KMS-11 (cell line): ENCODE measurements around the gene EFCAB11.

Experiments used
- H2AFZ ChIP-seq: fragments of 200-600 bp; sonication (generic); 2 replicates; pipeline ENCODE4 v1.6.1; 2016; ENCODE audit warnings: antibody characterized with exemption, mixed run types, low read depth
- H3K27ac ChIP-seq: fragments of 200-600 bp; sonication (generic); 2 replicates; pipeline ENCODE4 v1.6.1; 2016; ENCODE audit warnings: mild to moderate bottlenecking, mixed run types
- H3K27me3 ChIP-seq: fragments of 200-600 bp; sonication (generic); 2 replicates; pipeline ENCODE4 v1.6.1; 2017; ENCODE audit warnings: mild to moderate bottlenecking, low read depth, mixed run types, moderate library complexity; ENCODE audit not compliant: insufficient read depth
- H3K36me3 ChIP-seq: fragments of 200-600 bp; sonication (generic); 2 replicates; pipeline ENCODE4 v1.6.1; 2017; ENCODE audit warnings: mild to moderate bottlenecking, mixed run types; ENCODE audit not compliant: insufficient read depth
- H3K4me1 ChIP-seq: fragments of 200-600 bp; sonication (generic); 2 replicates; pipeline ENCODE4 v1.6.1; 2016; ENCODE audit warnings: mild to moderate bottlenecking, low read depth, mixed run types; ENCODE audit not compliant: poor library complexity, severe bottlenecking
- H3K4me2 ChIP-seq: fragments of 200-600 bp; sonication (generic); 2 replicates; pipeline ENCODE4 v1.7.0; 2016; ENCODE audit warnings: mild to moderate bottlenecking, mixed run types
- H3K4me3 ChIP-seq: fragments of 200-600 bp; sonication (generic); IDR thresholded peaks from 2 replicates; pipeline ENCODE4 v1.6.1; 2017; ENCODE audit warnings: low read depth, low read length, mixed read lengths; ENCODE audit not compliant: insufficient read depth
- H3K79me2 ChIP-seq: fragments of 200-600 bp; sonication (generic); 2 replicates; pipeline ENCODE4 v1.6.1; 2016; ENCODE audit warnings: low read depth, mixed run types; ENCODE audit not compliant: insufficient read depth
- H3K9ac ChIP-seq: fragments of 200-600 bp; sonication (generic); 2 replicates; pipeline ENCODE4 v1.6.1; 2016; ENCODE audit warnings: mild to moderate bottlenecking, mixed run types
- H4K20me1 ChIP-seq: fragments of 200-600 bp; sonication (generic); 2 replicates; pipeline ENCODE4 v1.6.1; 2016; ENCODE audit warnings: mild to moderate bottlenecking, mixed run types; ENCODE audit not compliant: insufficient read depth
- TF ChIP-seq, protein P1 (sequence below): fragments of 200-600 bp; sonication (generic); conservative IDR thresholded peaks from 2 replicates; pipeline ENCODE4 v1.6.1; 2017; ENCODE audit warnings: low read depth, mild to moderate bottlenecking, antibody characterized with exemption, low read length, moderate library complexity, mixed read lengths

Gene EFCAB11

DNA sequence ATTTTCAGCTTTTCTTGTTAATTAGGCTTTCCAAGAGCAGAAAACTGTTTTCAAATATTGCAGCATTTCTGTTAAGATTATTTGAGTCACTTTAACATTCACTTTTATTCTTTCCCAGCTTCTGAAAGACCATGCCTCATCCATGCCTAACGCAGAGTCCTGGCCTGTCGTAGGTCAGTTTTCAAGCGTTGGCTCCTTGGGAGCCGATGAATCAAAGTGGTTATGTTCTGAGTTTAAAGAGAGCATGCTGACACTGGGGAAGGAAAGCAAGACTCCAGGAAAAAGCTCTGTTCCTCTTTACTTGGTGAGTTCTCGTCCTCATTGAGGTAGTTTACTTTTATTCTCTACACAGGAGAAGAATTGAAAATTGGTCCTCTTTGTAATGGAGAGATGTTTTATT, 34.3 kb upstream of the EFCAB11 start:
- Histone ChIP-seq H3K27me3 (no peaks in the 10 kb centered on the region), H3K9ac (no peak overlapping the region), H3K36me3 (no peaks in the 10 kb centered on the region), H3K4me2 (no peak overlapping the region), H2AFZ (no peak overlapping the region), H3K79me2 (no peaks in the 10 kb centered on the region), H3K4me1 (peaks cover 22% of the 10 kb centered on the region), H3K4me3 (no peak overlapping the region), H3K27ac (no peak overlapping the region), H4K20me1 (no peaks in the 10 kb centered on the region)
- TF ChIP-seq, protein P1, sequence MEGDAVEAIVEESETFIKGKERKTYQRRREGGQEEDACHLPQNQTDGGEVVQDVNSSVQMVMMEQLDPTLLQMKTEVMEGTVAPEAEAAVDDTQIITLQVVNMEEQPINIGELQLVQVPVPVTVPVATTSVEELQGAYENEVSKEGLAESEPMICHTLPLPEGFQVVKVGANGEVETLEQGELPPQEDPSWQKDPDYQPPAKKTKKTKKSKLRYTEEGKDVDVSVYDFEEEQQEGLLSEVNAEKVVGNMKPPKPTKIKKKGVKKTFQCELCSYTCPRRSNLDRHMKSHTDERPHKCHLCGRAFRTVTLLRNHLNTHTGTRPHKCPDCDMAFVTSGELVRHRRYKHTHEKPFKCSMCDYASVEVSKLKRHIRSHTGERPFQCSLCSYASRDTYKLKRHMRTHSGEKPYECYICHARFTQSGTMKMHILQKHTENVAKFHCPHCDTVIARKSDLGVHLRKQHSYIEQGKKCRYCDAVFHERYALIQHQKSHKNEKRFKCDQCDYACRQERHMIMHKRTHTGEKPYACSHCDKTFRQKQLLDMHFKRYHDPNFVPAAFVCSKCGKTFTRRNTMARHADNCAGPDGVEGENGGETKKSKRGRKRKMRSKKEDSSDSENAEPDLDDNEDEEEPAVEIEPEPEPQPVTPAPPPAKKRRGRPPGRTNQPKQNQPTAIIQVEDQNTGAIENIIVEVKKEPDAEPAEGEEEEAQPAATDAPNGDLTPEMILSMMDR = no peak

DNA sequence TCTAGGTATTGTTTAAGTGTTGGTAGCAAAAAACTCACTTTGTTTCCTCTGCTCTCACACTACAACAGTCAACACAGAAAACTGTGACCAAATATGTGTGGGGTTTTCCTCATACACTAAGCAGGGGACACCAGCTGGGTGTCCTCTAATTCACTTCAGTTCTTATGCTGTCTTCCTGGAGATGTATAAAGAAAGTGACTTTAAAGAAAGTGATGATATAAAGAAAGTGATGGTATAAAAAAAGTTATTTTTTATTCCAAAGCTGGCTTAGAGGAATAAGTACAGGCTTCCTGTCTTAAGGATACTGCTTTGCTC, 32.6 kb upstream of the EFCAB11 start:
- Histone ChIP-seq H2AFZ (no peak overlapping the region), H3K36me3 (no peaks in the 10 kb centered on the region)

DNA sequence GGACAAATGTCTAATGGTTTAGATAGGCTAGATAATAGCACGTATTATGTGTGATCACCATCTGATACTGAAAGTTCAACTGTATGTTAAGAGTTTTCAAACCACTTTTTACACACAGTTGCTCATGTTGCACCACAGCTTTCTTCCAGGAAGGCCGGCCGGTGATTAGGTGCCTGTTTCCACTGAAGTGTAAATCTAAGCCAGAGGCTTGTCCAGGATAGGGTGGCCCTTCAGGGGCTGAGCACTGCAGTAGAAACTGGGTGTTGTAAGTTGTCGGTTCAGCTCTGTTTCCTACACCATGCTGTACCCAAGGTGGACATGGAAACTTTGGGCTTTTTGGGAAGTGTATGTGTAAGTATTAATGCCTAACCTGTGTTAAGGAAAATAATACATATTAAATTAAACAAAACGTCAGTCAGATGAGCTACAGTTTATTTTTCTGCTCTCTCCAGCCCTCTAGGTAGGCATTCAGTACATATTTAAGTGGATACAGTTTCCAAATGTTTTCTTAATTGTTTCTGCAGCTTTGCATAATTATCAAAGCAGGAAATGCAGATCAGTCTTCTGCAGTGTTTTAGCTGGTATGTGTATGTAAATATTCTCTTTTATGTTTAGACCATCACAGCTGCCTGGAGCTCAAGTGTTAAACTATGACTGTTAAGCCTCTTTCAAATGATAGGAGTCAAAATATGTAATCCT, 32.1 kb upstream of the EFCAB11 start:
- H3K4me3 ChIP-seq = no peak overlapping the region
- H3K36me3 ChIP-seq = no peaks in the 10 kb centered on the region
- TF ChIP-seq, protein P1 = no peak
- H2AFZ ChIP-seq = no peak overlapping the region
- no peaks in the 10 kb centered on the region for H3K27me3 ChIP-seq
- H3K9ac ChIP-seq = no peak overlapping the region
- H3K4me1 ChIP-seq = peaks cover 30% of the 10 kb centered on the region
- no peaks in the 10 kb centered on the region for H3K79me2 ChIP-seq
- no peaks in the 10 kb centered on the region for H4K20me1 ChIP-seq
- H3K27ac ChIP-seq = no peak overlapping the region
- H3K4me2 ChIP-seq = no peak overlapping the region

More for the DNA sequence above, 32.6 kb upstream of the EFCAB11 start:
- Histone ChIP-seq H3K27me3 (no peaks in the 10 kb centered on the region), H4K20me1 (no peaks in the 10 kb centered on the region), H3K9ac (no peak overlapping the region), H3K4me2 (no peak overlapping the region), H3K4me3 (no peak overlapping the region), H3K4me1 (peaks cover 31% of the 10 kb centered on the region), H3K79me2 (no peaks in the 10 kb centered on the region), H3K27ac (no peak overlapping the region)
- TF ChIP-seq, protein P1 = no peak

DNA sequence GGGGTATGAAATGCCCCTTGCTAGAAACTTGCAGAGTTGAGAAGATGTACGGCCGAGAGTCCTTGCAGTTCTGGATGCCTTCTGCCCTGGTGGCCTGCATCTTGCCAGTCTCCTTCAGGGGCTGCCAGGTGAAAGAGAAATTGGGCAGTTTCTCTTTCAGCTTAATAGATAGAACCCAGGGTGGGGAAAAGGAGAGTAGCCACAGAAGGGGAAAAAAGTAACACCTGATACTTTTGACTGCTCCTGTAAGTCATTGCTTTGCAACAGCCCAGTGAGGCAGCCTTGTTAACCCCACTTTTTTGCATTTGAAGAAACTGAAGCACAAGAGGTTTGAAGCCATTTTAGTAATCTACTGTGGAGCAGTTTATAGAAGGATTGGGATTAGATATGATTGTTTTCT, 28.8 kb upstream of the EFCAB11 start:
- Histone ChIP-seq H3K27me3 (no peaks in the 10 kb centered on the region), H4K20me1 (no peaks in the 10 kb centered on the region), H3K4me2 (peak overlapping the region; percentile 11; the same call in 1 of the 2 replicates), H3K27ac (no peak overlapping the region), H3K36me3 (no peaks in the 10 kb centered on the region), H2AFZ (no peak overlapping the region), H3K9ac (no peak overlapping the region), H3K4me3 (no peak overlapping the region), H3K4me1 (peaks cover 30% of the 10 kb centered on the region), H3K79me2 (no peaks in the 10 kb centered on the region)
- TF ChIP-seq, protein P1 = no peak
